ENCODE results near the gene RIMS3.

RIMS3 gene

GRCh38 chr1:40657046-40657445 is 8.4 kb downstream of the RIMS3 start:
- Histone ChIP-seq H3F3A (ENCODE audit: insufficient read depth) (no peaks in the 10 kb centered on the region), H3K4me2 (ENCODE audit: low read depth, low read length, poor library complexity, severe bottlenecking) (no peak overlapping the region), H4K20me1 (ENCODE audit: low read depth, low read length) (no peaks in the 10 kb centered on the region), H3K79me2 (ENCODE audit: insufficient read depth, low read length) (no peaks in the 10 kb centered on the region), H3K9me2 (replicated peaks; ENCODE audit: insufficient read depth, low read length) (no peaks in the 10 kb centered on the region), H3K9ac (ENCODE audit: low read length) (no peak overlapping the region), H3K36me3 (ENCODE audit: low read length) (no peaks in the 10 kb centered on the region), H2AFZ (ENCODE audit: low read depth, low read length, severe bottlenecking) (no peak overlapping the region), H3K27ac (ENCODE audit: low read depth, low read length) (no peak overlapping the region), H3K4me3 (ENCODE audit: insufficient read depth, low read length, poor library complexity, severe bottlenecking) (no peak overlapping the region), H3K27me3 (ENCODE audit: low read length) (no peaks in the 10 kb centered on the region), H3K9me3 (ENCODE audit: insufficient read depth, low read length) (no peaks in the 10 kb centered on the region)
- no peak for TF ChIP-seq EZH2phosphoT487 (conservative IDR thresholded peaks at IDR 0.05; ENCODE audit: low read length)
- no peak for TF ChIP-seq CTCF (IDR thresholded peaks at IDR 0.05; ENCODE audit: insufficient read depth, low read length, poor library complexity, severe bottlenecking)

GRCh38 chr1:40653851-40654537 is 11.5 kb downstream of the RIMS3 start:
- Histone ChIP-seq H3K4me3 (ENCODE audit: insufficient read depth, low read length, poor library complexity, severe bottlenecking) (no peak overlapping the region), H3K27ac (ENCODE audit: low read depth, low read length) (no peak overlapping the region), H2AFZ (ENCODE audit: low read depth, low read length, severe bottlenecking) (no peak overlapping the region), H3K9me2 (replicated peaks; ENCODE audit: insufficient read depth, low read length) (no peaks in the 10 kb centered on the region), H3K27me3 (ENCODE audit: low read length) (no peaks in the 10 kb centered on the region), H3K79me2 (ENCODE audit: insufficient read depth, low read length) (no peaks in the 10 kb centered on the region), H3F3A (ENCODE audit: insufficient read depth) (no peaks in the 10 kb centered on the region), H3K4me2 (ENCODE audit: low read depth, low read length, poor library complexity, severe bottlenecking) (no peak overlapping the region), H4K20me1 (ENCODE audit: low read depth, low read length) (no peaks in the 10 kb centered on the region), H3K9me3 (ENCODE audit: insufficient read depth, low read length) (no peaks in the 10 kb centered on the region), H3K36me3 (ENCODE audit: low read length) (no peaks in the 10 kb centered on the region), H3K9ac (ENCODE audit: low read length) (no peak overlapping the region)
- TF ChIP-seq EZH2phosphoT487 (conservative IDR thresholded peaks at IDR 0.05; ENCODE audit: low read length) = no peak
- no peak for TF ChIP-seq CTCF (IDR thresholded peaks at IDR 0.05; ENCODE audit: insufficient read depth, low read length, poor library complexity, severe bottlenecking)

GRCh38 chr1:40652979-40653378 is 12.5 kb downstream of the RIMS3 start:
- no peak overlapping the region for H3K27ac ChIP-seq (ENCODE audit: low read depth, low read length)
- no peaks in the 10 kb centered on the region for H3K9me2 ChIP-seq (replicated peaks; ENCODE audit: insufficient read depth, low read length)
- H3K9me3 ChIP-seq (ENCODE audit: insufficient read depth, low read length) = no peaks in the 10 kb centered on the region
- no peaks in the 10 kb centered on the region for H3K79me2 ChIP-seq (ENCODE audit: insufficient read depth, low read length)
- H3F3A ChIP-seq (ENCODE audit: insufficient read depth) = no peaks in the 10 kb centered on the region
- no peaks in the 10 kb centered on the region for H3K27me3 ChIP-seq (ENCODE audit: low read length)
- H3K36me3 ChIP-seq (ENCODE audit: low read length) = no peaks in the 10 kb centered on the region
- no peaks in the 10 kb centered on the region for H4K20me1 ChIP-seq (ENCODE audit: low read depth, low read length)
- no peak overlapping the region for H3K9ac ChIP-seq (ENCODE audit: low read length)
- H3K4me2 ChIP-seq (ENCODE audit: low read depth, low read length, poor library complexity, severe bottlenecking) = no peak overlapping the region
- H3K4me3 ChIP-seq (ENCODE audit: insufficient read depth, low read length, poor library complexity, severe bottlenecking) = no peak overlapping the region
- H2AFZ ChIP-seq (ENCODE audit: low read depth, low read length, severe bottlenecking) = no peak overlapping the region
- no peak for TF ChIP-seq CTCF (IDR thresholded peaks at IDR 0.05; ENCODE audit: insufficient read depth, low read length, poor library complexity, severe bottlenecking)
- TF ChIP-seq EZH2phosphoT487 (conservative IDR thresholded peaks at IDR 0.05; ENCODE audit: low read length) = no peak
